Measurements from ENCODE around the gene NDRG3.
"Not testable (repeated sequence)": the region's sequence is repeated elsewhere in the genome, so short reads cannot be mapped to it uniquely, and the experiment has no call there.

Gene NDRG3

DNA sequence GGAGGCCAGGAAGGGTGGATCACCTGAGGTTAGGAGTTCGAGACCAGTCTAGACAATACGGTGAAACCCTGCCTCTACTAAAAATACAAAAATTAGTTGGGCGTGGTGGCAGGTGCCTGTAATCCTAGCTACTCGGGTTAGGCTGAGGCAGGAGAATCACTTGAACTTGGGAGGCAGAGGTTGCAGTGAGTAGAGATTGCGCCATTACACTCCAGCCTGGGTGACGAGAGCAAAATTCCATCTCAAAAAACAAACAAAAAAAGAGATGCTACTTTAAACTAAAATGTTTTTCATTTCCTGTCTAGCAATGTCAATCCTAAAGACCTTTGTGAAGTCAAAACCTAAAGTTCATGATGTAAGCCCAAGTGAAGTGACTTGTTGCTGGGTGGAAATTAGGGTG is 14.8 kb upstream of the NDRG3 start:
- DNase-seq (ENCODE audit: low spot score), result no peak

- DNase-seq (ENCODE audit: low spot score), result no peak
Observed at GRCh38 chr20:36758276-36758675, 12.4 kb upstream of the NDRG3 start.

DNA sequence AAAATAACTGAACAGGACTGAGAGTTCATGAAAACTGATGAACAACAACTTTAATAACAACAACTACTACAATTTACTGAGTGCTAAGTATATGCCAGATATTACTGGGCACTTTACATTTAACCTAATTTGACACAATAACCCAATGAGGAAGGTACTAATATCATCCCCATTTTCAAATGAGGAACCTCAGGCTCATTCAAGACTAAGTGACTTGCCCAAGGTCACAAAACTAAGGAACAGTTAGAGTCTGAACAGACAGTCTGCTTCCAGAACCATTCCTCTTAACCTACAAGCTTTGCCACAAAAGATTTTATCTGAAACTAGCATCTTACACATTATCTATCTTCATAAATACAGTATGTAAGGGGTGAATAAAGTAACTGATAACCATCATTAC is 10.6 kb upstream of the NDRG3 start:
- DNase-seq (ENCODE audit: low spot score), result no peak

DNA sequence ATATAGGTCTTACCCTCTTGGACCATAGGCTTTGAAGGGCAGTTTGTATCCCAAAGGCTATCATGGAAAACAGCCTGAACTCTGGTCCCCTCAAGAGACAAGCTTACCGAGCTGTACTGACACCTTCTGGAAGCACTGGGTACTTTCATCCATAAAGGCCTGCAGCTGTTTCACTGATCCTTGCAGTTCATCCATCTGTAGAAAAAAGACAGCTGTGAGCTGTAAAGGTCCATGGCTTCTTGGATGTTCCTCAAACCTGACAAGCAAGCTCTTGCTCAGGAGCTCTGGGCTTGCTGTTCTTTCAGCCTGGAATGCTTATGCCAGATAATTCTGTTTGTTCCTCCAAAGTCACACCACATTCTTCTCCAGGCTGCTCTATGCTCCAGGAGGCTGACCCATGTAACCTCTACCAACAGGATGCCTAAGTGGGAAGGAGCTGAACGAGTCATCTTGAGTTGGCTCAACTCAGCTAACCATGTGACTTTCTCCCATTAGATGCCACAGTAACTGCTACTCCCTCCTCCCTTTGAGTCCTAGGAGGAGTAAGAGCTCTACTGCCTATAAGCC is 8.8 kb upstream of the NDRG3 start:
- peak; percentile 49 for DNase-seq (ENCODE audit: low spot score)

DNA sequence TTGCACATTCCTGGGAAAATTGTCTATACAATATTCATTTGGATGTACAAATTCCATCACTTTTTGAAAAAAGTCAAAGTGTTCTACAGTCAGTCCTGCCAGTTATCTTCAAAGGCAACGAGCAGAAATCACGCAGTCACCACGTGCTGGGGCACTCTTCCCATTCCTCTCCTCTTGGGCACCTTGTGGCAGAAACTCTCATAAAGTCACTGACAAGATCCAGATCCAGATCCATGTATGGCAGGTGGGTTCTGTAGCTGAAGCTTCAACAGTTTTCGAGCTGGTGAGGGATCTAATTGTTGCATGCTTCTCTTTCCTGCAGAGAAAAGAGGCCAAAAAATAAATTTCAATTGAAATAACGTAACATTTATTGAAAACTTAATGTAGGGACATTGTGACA is 6.7 kb upstream of the NDRG3 start:
- no peak for DNase-seq (ENCODE audit: low spot score)

DNA sequence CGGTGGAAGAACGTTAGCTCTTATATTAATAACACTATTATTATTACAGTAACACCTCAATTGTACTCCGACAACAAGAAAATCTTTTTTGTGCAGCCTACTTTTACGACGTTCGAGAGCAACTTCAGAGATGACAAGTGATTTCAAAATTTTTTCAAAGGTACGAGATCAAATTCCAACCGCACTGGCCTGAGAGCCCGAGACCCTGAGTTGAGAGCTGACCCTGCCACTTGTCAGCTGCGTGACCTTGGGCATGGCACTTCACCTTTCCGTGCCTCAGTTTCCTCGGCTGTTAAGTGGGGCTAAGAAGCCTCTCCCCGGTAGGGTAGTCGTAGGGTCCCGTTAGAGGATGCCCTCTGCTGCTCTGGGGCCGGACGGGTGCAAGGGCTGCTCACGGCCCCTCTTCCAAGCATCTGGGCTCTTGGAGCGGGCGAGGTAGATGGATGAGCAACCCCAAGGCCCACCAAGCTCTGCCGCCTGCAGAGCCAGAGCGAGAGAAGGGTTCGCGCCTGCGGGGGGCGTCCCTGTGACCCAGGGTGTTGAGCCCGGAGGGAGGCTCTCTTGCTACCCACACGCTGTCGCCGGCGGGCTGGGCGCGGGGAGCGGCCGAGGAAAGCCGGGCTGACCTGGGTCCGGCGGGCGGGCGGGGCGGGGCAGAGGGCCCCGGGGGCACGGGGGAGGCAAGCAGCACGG is 510 bp downstream of the NDRG3 start:
- no peak for DNase-seq (ENCODE audit: low spot score)

- no peak for DNase-seq (ENCODE audit: low spot score)
Observed at GRCh38 chr20:36744764-36745191, 1.1 kb downstream of the NDRG3 start.

- DNase-seq (ENCODE audit: low spot score), result no peak
Observed at GRCh38 chr20:36744243-36744642, 1.6 kb downstream of the NDRG3 start.

DNA sequence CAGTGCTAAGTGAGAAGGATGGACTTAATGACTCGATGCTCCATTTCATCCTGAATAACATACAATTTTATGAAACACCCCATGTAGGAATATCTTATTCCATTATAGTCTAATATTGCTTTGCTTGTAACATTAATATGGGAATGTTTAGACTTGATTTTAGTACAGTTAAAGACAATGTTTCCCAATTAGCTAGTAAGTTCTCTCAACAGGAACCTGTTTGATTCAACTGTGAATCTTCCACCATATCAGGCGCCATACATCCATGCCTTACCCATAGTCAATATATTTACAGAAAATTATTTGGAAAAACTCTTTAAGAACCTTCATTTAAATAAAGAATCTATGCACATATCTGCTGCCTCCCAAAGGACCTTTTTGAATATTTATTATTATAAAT is 3.3 kb downstream of the NDRG3 start:
- DNase-seq (ENCODE audit: low spot score), result no peak

DNA sequence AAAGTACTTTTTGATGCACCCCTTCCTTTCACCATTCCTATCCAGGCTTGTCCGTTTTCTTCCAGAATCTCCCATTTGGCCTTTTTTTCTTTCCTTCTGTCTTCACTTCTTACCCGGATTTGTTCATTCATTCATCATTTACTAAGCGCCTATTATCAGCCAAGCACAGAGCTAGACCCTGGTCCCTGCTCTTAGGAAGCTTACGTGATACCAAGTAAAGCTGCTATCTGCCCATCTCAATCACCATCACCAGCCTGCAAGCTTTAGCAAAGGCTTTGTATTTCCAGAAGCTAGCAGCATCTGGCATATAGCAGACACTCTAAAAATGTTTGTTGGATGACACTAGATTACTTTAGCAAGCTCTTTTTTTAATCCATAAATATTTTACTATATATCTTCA is 4.8 kb downstream of the NDRG3 start:
- no peak for DNase-seq (ENCODE audit: low spot score)

GRCh38 chr20:36737183-36737499 is 8.7 kb downstream of the NDRG3 start:
- DNase-seq (ENCODE audit: low spot score), result no peak

GRCh38 chr20:36736451-36737182 is 9.3 kb downstream of the NDRG3 start:
- DNase-seq (ENCODE audit: low spot score), result no peak

- DNase-seq (ENCODE audit: low spot score), result no peak
Observed at GRCh38 chr20:36732456-36732855, 13.4 kb downstream of the NDRG3 start.

DNA sequence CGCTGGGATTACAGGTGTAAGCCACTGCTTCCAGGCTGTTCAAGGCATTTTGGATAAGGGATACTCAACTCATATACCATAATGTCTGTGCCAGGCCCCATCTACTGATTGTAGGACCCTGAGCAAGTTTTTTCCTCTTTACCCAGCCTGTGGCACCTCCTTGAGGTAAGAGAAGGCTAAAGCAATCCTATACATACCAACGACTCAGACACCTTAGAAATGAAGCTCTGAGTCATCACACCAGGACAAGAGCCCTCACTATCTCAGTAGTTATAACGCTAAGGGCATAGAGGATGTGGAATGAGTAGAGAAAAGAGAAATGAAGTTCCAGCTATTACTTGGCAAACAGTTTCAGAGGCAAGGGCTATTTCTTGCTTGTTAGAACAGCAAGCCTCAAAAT is 16.9 kb downstream of the NDRG3 start:
- no peak for DNase-seq (ENCODE audit: low spot score)

DNA sequence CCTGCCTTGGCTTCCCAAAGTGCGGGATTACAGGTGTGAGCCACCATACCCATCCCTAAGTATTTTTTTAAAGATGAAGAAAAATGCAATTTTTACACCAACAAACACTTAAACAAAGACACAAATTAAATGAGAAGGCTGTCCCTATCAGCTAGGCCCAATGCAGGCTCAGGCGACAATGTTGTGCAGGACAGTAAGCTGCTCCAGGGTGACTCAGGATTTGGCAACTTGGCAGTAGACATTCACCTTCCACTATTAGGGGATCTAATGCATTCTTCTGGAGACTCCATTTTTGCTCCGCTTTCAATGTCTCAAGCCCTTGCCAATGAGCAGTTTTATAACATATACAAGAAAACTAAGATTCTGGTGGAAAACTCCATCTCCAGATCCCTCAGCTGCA is 19.7 kb downstream of the NDRG3 start:
- no peak for DNase-seq (ENCODE audit: low spot score)

DNA sequence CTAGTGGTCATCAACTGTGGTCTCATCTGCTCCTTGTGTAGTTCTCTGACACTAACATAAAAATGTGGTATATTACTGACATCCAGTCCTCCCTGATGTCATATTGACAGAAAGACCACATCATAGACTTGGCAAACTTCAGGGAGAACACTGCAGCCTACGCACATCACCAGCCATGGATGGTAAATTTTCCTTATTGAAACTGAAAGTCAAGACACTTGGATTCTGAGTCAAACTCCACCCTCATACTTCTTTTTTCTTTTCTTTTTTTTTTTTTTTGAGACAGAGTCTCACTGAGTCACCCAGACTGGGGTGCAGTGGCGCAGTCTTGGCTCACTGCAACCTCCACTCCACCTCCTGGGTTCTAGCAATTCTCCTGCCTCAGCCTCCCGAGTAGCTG is 25.4 kb downstream of the NDRG3 start:
- DNase-seq (ENCODE audit: low spot score), result no peak

GRCh38 chr20:36717657-36718056 is 28.2 kb downstream of the NDRG3 start:
- DNase-seq (ENCODE audit: low spot score), result peak; percentile 20

DNA sequence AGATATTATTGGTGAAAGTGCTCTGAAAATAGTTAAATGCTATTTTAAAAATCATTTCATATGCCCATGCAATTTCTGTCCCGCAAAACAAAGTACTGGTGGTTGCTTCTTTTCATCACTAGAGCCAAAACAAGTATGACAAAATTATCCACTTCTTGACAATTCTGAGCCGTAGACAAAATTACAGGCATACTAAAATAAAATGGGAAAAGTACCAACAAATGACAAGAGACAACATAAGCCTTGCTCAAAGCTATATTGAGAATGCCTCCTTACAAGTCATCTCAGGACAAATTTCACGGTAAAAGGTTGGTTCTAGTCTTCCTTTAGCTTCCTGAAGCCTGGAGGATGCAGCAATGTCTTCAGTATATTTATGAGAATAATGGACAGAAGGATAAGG is 28.9 kb downstream of the NDRG3 start:
- no peak for DNase-seq (ENCODE audit: low spot score)

GRCh38 chr20:36712775-36713174 is 33.1 kb downstream of the NDRG3 start:
- no peak for DNase-seq (ENCODE audit: low spot score)

DNA sequence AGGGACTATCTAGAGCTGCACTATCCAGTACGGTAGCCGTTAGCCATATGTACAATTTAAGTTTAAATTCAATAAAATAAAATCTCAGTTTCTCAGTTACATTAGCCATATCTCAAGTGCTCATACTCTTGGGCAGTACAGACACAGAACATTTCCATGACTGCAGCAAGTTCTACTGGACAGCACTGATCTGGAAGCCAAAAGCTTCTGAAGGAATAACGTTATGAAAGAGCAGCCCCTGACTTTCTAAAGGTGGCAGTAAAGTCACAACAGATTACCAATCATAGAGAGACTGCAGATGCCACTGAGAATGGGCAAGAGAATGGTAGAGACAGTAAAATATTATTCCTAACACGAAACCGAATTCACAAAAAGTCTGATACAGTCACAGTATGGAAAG is 36.8 kb downstream of the NDRG3 start:
- DNase-seq (ENCODE audit: low spot score), result no peak

DNA sequence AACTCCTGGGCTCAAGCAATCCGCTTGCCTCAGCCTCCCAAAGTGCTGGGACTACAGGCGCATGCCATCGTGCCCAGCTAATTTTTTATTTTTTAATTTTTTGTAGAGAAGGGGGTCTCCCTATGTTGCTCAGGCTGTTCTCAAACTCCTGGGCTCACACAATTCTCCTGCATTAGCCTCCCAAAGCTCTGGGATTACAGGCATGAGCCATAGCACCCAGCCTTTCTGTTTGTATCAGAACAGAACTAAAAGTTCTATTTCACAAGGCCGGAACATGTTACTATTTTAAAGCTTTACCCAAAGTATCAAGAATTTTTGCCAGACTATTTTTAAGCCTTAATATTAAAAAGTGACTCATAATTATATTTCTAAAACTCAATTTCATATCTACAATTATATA is 42.4 kb downstream of the NDRG3 start:
- DNase-seq (ENCODE audit: low spot score), result no peak

- DNase-seq (ENCODE audit: low spot score), result no peak
Observed at GRCh38 chr20:36700438-36700837, 45.5 kb downstream of the NDRG3 start.

- DNase-seq (ENCODE audit: low spot score), result not testable (repeated sequence)
Observed at GRCh38 chr20:36695467-36695866, 50.4 kb downstream of the NDRG3 start.

- no peak for DNase-seq (ENCODE audit: low spot score)
Observed at GRCh38 chr20:36688630-36689029, 57.3 kb downstream of the NDRG3 start.

Data from CD4-positive, alpha-beta T cell treated with Interleukin-6 at 100 ng/mL for 8 hours (primary cell).